Embryonic facial prominence (tissue), 1 donor: ENCODE measurements around the gene ILK.

ENCODE experiments used
- DNase-seq: peaks from one replicate; pipeline ENCODE4 v3.0.0-alpha.2; 2016; ENCODE audit errors: extremely low spot score

ILK gene

GRCh38 chr11:6656936-6657335 lies 53.4 kb downstream of the ILK start:
- no peak for DNase-seq

- DNase-seq, result no peak
Observed at GRCh38 chr11:6657346-6657745, 53.8 kb downstream of the ILK start.

GRCh38 chr11:6658647-6659046 lies 55.1 kb downstream of the ILK start:
- no peak for DNase-seq
